ENCODE results near the gene KRT3.

KRT3 gene

DNA sequence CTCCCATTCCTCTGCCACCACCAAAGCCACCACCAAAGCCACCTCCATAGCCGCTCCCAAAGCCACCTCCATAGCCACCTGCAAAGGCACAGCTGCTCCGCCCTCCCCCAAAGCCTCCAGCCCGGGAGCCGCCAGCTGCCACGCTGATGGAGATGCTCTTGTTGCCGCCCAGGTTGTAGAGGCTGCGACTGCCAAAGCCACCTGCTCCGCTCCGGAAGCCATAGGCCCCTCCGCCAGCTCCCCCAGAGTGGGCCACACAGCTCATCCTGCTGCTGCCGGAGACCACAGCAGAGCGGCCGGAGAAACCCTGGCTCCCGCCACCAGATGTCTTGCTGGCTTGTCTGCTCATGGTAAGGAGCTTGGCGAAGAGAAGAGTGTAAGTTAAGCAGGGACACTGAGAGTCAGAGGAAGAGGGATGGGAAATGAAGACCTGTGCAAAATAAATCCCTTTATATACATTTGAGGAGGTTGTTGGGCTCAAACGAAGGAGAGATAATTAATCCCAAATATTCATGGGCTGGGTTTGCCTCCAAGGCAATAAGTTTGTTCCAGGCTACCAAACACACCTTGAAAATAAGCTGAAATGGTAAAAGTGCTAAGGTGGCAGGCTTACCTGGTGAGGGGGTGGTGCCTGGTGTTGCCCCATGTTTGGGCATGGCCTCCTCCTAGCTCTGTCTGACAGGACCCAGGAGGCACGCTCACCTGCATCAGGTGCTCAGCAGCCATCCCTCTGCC is at the start of gene KRT3:
Gene KRT3 (minus strand): TSS at position 424 of the 735 bp plus-strand sequence. CDS start 75 bp downstream, at position 349.
- no peak for DNase-seq

DNA sequence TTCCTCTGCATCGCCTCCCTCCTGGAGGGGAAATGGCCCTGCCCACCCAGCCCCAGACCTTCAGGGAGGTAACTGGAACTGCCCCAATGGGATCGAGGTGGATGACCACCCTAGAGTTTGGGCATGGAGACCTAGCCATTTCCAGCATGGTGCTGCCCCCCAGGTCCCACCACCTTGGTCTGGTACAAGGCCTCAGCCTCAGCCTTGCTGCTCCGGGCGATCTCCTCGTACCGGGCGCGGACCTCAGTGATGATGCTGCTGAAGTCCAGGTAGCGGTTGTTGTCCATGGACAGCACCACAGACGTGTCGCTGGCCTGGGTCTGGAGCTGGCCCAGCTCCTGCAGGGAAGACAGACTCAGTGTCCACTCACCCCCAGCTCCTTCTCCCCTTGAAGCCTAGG is 48.5 kb upstream of the KRT3 start:
- DNase-seq, result no peak

DNA sequence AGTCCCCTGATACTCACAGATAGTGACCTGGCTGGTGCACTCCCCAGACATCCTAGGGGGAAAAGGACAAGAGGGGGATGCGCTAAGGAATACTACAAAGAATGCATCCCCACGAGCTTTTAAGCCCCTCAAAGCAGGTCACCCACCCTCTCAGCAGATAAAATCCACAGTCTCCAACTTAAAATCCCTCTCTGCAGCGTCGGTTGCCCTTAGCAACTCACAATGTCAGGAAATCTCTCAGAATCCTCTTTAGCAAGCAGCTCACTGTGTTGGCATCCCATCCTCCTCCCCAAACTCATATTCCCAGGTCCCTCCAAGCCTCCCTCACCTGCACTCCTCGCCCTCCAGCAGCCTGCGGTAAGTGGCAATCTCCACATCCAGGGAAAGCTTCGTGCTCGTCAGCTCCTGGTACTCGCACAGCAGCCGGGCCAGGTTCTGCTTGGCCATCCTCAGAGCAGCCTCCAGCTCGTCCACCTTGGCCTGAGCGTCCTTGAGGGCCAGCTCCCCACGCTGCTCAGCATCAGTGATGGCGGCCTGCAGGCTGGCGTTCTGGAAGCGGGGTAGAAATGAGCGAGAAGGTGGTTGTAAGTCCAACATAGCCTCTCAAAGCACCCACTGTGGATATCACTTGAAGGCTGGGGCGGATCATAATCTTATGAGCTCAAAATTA is 43.7 kb upstream of the KRT3 start:
- no peak for DNase-seq

DNA sequence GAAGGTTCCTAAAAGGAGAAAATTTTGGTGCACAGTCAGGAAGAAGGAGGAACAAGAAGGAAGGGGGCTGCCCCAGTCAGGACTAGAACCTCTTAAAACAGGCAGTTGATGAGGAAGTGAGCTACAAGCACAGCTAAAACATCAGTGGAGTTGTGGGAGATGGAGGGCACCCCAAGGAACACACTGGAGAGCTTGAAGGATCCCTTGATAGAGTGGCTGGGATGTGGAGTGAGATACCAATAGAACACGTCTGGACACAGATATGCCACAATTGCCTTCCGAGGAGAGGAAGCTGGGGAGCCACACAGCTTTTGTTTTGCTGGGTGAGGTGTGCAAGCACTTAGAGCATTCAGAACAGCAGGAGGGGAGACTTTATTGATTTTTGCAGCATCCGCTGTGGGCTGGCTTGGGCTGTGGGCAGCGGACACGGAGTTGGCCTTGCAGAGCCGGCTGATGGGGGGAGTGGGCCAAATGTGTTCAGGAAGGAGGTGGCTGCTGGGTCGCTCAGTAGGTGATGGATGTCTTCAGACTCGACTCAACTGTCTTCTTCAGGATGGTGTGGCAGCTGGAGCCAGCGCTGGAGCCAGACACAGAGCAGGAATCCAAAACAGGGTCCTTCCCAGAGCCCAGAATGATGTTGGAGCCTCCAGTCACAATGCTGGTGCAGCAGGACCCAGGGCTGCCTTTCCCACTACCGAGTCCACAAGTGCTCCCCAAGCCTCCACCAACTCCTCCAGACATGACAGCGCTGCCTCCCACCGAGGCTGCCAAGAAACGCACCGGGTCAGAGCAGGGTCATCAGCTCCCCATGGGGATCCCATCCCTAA is 42.9 kb upstream of the KRT3 start:
- no peak for DNase-seq

DNA sequence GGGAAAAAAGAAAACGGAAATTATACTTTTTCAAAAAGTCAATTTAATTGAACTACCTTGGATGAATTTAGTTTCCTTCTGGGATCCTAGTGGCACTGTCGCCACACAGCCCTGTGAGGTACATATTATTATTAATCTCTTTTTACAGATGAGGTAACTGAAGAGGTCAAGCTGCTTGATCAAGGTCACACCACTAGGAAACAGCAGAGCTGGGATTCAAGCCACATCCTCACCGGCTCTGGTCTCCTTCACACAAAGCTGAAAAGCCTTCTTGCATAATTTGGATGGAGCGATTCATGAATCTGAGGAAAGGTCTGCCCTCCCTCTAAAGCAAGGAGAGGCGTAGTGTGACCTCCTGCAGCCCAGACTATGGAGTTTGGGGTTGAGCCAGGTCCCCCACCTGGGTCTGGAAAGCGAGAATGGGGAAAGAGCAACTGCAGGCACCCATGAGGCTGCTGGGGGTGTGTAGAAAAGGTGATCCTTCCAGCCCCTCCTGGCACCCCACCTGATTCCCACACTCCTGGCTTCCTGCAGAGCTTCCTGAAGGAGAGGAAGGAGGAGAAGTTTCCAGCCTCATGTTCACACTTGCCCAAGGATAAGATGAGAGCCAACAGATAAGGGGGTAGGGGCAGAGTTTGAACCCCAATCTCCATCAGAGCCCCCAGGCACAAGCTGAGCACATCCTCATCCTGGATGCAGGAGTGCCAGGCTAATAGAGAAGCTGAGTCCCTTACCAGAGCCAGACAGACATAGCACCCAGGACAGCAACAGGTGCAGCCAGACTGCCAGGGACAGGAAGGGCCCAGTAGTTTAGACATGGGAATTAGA is 42.1 kb upstream of the KRT3 start:
- no peak for DNase-seq

DNA sequence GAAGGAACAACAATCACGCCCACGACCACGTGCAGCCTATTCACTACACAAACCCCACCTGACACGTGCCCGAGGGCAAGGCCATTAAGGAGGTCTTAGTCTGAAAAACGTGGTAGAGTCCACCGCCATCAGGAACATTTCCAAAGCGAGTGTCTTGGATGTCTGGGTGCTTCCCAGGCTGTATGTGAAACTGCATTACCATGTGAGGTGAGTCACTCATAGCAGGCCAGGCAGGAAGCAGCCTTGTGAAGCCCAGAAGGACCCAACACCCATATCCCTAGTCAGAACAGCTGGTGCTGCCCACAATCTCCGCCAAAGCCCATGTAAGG is 41.5 kb upstream of the KRT3 start:
- no peak for DNase-seq

DNA sequence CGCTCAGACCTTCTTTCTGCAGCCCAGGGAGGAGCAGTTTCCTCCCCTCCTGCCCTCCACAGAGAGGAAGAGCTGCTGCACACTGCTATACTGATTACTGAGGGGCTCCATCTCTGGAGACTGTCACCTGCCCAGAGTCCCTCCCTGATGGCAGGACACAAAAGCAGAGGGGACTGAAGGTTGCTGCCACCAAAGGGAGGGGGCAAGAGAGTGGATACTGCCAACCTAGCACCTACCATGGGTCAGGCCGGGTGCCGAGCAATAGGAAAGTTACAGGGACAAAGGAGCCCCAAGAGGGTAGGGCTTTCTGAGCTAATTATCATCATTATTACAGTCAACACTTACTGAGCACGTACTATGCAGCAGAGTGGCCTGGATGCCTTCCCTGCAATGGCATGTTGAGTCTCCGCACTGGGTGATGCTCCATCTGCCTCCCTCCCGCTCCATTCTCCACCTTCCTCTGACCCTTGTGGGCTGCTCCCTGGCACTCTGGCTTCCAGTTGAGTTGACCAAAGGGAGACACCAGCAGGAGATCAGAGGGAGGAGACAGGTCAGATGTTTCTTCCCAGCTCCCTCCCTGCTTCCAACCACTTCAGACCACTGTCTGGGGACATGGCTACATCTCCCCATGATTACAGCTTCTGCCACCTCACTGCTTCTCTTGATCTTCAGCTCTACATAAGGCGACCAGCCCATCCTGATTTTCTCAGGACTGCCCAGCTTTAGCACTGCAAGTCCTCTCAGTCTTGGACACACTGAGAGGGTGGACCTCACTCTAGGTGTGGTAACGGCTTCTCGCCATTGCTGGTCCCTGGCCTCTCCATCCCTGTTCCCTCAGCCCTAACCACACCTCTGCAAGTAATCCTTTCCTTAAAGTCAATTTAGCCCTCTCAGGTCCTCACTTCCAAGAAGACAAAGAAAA is 40.8 kb upstream of the KRT3 start:
- DNase-seq, result no peak

DNA sequence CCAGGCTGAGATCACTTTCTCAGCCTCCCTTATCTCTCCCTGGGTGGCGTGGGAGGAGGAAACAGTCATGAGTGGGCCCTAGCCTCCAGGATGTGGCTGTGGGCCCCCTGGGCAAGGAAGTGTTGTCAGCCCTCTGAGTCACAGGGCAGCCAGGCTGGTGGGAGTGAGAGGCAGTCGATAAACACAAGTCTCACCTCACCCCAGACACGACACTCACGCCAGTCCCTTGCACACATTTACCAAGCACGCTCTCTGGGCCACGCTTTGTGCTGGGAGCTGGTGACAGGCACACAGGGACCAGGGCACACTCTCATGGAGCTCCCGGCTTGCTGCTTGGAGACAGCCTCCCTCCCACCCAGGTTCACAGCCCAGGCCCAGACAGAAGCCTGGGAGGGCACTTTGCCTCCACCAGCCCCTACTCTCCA is 40.1 kb upstream of the KRT3 start:
- no peak for DNase-seq

DNA sequence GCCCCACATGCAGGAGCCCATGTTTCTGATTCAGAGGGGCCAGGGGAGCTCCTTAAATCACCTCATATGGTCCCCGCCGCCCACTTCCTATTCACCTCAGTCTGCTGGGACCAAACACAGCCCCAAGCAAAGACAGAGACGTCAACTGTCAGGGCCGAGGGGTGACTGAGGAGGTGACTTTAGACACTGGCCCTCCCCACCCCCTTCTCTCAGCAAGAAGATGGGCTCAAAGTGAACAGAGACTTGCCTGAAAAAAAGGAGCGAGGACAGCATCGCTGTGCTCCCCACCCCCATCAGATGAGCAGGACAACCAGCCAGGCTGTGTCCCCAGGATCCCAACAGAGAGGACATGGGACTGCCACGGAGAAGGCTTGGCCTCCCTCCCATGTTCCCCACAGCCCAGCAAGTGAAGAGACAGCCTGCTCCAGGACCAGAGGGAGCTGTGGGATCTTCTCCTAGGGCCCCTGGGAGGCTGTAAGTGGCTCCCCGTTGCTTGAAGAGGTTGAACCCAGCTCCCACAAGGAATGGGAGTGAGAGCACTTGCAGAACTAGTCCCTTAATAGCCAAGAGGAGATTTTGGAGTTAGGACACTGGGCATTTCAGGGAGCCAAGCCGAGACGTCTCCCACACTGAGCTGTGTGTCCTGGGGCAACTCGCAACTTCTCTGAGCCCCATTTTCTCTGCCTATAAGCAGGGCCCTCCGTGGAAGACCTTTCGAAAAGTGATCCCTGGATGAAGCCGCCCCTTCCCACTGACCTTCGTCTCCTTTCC is 39.5 kb upstream of the KRT3 start:
- DNase-seq, result no peak

DNA sequence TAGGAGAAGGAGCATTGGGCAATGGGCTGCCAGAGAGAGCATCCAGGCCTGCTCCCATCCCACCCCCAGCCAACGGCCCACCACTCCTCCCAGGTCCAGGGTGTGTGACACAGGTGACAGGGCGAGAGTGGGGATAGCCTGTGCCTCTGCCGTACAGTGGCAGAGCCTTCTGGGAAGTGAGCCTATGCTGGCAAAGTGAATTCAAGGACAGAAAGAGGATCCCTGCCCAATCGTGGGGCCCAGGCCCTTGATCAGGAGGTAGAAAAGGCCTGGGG is 38.7 kb upstream of the KRT3 start:
- DNase-seq, result no peak

DNA sequence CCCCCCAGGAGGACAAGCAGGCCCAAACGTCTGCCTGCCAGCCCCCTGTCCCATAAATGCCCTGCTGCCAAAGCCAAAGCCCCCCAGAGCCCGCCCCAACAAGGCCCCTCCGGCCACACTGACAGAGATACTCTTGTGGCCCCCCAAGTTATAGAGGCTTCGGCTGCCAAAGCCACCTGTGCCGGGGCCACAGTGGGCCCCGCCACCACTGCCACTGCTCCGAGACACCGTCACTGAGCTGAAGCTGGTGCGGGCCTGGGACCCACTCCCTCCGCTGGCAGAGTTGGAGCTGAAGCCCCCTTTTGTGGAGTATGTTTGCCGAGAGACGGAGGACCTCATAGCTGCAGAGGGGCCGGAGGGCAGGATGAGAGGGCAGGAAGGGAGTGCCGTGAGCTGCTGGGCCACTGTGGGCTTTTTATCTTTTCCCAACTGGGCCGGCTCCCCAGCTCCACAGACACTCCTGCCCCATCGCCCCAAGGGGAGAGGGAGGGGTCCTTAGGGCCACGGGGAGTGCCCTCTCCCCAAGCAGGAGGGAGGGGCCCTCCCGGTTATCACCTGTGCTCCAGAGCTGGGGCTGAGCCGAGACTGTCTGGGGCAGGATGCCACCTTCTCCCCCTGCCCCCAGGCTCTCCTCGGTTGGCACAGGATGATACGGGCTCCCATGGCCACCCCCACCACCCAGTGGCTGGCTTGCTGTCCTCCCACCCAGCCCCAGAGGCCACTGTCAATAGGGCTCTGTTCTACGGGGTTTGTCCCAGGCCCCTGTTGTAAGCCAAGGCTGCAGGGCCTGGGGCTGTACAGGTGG is 38.2 kb upstream of the KRT3 start, which contains the start of gene KRT79:
Gene KRT79 (minus strand): TSS at position 390 of the 805 bp plus-strand sequence. CDS start 51 bp downstream, at position 339.
- DNase-seq, result no peak

DNA sequence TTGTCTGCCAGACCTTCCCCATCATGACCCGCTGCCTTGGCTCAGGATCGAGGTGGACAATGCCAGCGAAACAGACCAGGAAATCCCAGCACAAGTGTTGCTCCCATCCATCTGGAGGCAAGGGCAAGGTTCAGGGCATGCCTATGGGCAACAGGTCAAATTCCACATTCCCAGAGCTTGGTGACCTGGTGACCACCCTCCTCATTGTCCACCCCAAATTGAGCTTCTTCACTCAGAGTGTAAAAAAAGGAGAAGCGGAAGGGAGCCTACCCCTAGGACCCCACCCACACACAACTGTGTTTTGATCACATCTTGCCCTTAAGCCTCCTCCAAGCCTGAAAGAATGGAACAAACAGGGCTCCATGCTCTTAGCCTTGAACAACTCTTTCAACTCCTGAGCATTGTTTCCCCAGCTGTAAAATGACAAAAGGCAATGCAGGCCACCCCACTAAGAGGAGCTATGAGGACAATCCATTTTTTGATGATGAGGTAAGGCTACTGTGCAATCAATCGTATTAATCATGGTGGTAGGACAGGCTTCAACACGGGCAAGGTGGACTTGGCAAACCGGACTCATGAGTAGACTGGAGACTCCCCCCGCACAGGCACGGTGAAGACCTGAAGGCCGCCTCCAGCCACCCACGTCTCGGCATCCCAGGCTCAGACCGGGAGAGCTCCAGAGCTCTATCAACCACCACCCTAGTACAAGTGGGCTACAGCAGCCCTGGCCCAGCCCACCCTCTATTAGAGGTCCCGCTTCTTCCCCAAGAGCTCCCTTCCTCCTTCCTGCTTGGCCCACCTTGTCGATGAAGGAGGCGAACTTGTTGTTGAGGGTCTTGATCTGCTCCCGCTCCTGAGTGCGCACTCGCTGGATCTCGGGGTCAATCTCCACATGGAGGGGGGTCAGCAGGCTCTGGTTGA is 37.3 kb upstream of the KRT3 start:
- no peak for DNase-seq

DNA sequence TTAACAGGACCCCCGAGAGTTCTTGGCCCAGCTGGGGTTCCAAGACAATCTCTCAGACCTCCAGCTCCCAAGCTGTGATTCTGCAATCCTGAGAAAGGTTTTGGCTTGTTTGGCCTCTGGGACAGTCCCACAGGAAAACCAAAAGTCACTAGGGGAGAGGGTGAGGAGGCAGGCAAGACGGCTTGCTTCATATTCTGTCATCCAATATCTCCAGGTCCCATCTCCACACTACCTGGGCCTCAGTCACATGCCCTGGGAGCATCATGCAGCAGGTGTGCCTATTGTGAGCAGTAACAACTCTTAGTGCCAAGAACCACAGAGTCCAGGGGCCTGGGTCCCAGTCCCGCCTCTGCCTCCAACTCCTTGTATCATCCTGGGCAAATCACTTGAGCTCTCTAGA is 36.5 kb upstream of the KRT3 start:
- DNase-seq, result no peak

DNA sequence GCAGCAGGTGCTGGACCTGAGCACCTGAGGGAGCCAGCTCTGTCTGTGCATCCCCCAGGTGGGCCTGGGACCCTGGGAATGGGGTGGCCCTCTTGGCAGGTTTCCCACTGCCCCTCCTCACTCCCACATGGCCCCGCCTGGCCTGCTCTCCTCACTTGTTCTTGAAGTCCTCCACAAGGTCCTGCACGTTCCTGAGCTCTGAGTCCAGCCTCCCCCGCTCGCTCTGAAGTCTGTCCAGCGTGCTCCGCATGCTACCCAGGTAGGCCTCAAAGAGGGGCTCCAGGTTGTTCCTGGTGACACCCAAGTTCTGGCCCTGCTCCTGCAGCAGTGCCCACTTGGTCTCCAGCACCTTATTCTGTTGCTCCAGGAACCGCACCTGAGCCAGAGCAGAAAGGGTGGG is 35.3 kb upstream of the KRT3 start:
- DNase-seq, result no peak

DNA sequence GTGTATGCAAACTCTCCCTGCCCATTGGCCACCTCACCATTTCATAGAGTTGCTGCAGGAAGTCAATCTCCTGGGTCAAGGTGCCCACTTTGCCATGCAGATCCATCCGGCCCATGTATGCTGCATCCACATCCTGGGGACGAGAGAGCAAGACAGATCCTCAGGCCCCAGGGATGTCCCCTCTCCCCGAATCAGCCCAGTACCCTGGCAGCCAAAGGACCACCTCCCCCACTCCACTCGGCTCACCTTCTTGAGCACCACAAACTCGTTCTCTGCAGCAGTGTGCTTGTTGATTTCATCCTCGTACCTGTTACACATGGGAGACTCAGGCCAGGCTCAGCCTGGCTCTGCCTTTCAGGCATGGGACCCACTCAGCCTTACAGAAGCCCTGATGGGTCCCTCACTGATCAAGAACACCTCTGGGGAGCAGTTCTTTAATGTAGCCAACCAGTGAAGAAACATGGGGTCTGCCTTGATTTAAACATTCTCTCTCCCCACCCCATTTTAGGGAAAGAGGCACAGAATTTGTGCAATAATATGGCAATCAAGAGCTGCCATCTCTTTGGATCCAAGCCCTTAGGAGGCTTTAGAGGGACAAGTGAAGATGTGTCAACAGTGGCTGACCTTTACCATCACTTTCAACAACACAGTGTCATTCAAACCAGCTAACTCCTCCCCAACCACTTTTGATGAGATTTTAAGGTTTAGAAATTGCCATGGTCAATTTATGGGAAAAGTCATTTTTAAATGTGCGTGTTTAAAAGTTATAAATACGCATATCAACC is 34.3 kb upstream of the KRT3 start:
- no peak for DNase-seq

DNA sequence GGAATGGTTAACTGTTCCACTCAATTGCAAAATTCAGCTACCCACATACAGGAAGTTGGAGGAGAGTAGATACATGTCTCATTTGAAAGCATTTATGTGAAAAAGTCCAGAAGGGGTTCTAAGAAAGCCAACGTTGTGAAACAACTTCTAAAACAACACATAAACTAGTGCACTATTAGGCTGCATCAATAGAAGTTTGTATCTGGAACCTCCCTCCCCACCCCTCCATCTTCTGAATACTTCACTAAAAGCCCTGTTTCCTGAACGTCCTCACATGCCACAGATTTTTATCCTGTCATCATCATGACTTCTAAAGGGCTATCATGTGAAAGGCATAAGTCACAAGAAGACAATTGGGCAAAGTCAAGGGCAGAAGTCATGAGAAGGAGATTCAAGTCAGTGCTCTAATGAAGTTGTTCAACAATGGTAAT is 32.7 kb upstream of the KRT3 start:
- DNase-seq, result no peak

DNA sequence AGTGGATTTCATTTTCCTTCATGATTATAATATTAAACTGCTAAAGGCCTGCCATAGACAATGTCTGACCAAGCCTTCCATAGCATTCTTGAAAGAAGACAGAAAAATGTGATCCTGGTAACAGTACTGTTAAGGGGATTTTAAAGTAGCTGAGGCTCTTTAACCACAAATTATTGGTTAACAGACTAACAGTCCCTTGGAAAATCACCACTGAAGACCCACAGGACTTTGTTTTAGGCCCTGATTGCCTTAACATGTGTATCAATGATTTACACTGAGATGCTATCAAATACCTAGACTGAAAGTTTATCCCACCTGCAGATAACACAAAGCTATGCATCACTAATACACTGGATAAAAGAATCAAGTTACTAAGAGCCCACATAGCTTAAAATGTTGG is 32.2 kb upstream of the KRT3 start:
- DNase-seq, result no peak

DNA sequence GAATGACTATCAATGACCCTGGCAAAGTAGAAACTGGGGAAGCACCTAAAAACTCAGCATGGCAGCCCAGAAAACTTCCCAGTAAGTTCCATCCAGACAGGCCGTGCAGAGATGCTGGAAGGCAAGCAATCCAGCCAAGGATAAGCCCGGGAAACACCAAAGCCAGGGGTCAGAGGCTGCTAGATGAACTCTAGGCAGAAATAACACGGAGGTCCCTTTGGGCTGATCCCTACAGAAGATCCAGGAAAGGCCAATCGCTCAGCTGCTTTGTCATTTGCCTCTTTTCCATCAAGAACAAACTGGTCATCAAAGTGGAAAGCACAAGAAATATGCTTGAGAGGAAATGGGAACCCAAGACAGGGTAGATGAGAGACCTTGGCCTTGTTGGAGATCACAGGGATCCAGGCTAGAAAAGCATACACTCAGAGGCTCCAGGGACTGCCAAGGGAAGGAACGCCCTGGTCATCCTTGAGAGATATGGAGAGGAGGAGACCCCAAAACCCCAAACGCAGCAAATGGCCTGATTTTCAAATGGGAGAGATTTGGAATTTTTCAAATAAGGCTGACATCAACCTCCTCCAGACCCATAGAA is 31.7 kb upstream of the KRT3 start:
- no peak for DNase-seq

Data from NCI-H774 (cell line).